ENCODE measurements around the gene CAMTA1. TPM values are rescaled to one million over a fixed set of nuclear protein-coding genes. Genes with fewer than 3 reads are reported as not detected.

CAMTA1 gene
- total RNA-seq, 4 donors from 2014 or later: 57.4 to 88.3 (median 62.1) TPM

GRCh38 chr1:7583291-7584096 lies 798.2 kb downstream of the CAMTA1 start:
- Histone ChIP-seq H3K36me3 (no peaks in the 10 kb centered on the region), H3K4me1 (no peaks in the 10 kb centered on the region), H3K9me3 (no peaks in the 10 kb centered on the region), H3K27ac (no peak overlapping the region), H3K27me3 (no peaks in the 10 kb centered on the region), H3K4me3 (no peak overlapping the region)
- DNase-seq: peak in 2 of 3 donors; percentile 24 to 31
- TF ChIP-seq, protein P1, sequence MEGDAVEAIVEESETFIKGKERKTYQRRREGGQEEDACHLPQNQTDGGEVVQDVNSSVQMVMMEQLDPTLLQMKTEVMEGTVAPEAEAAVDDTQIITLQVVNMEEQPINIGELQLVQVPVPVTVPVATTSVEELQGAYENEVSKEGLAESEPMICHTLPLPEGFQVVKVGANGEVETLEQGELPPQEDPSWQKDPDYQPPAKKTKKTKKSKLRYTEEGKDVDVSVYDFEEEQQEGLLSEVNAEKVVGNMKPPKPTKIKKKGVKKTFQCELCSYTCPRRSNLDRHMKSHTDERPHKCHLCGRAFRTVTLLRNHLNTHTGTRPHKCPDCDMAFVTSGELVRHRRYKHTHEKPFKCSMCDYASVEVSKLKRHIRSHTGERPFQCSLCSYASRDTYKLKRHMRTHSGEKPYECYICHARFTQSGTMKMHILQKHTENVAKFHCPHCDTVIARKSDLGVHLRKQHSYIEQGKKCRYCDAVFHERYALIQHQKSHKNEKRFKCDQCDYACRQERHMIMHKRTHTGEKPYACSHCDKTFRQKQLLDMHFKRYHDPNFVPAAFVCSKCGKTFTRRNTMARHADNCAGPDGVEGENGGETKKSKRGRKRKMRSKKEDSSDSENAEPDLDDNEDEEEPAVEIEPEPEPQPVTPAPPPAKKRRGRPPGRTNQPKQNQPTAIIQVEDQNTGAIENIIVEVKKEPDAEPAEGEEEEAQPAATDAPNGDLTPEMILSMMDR (IDR thresholded peaks at IDR 0.05): no peak
- TF ChIP-seq POLR2A (IDR thresholded peaks at IDR 0.05): no peak

DNA sequence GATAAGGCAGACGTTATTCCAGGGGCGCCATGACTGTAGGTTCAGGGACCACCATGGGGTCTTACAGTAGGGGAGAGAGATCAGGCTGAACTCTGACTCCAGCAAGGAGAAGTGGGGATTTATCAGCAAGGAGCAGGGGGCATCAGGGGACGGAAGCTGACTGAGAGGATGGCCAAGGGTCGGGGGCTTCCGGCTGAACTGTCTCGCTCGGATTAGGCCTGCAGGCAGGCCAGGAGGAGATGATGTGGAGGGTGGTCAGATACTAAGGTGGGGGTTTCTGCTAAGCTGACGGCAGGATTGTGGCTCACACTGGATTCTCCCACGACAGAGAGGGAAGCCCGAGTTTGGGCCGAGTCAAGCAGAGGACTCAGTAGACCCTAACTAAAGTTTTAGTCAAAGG lies 798.9 kb downstream of the CAMTA1 start:
- H3K4me1 ChIP-seq: no peaks in the 10 kb centered on the region
- no peaks in the 10 kb centered on the region for H3K27me3 ChIP-seq
- H3K27ac ChIP-seq: no peak overlapping the region
- no peaks in the 10 kb centered on the region for H3K9me3 ChIP-seq
- H3K4me3 ChIP-seq: no peak overlapping the region
- no peaks in the 10 kb centered on the region for H3K36me3 ChIP-seq
- TF ChIP-seq, protein P1 (IDR thresholded peaks at IDR 0.05): no peak
- TF ChIP-seq POLR2A (IDR thresholded peaks at IDR 0.05): no peak
- DNase-seq: peak in 2 of 3 donors; percentile 13 to 35

GRCh38 chr1:7584643-7585042 lies 799.4 kb downstream of the CAMTA1 start:
- no peak overlapping the region for H3K27ac ChIP-seq
- peak in 2 of 3 donors; percentile 15 to 34 for DNase-seq

GRCh38 chr1:7585216-7585907 lies 800.1 kb downstream of the CAMTA1 start:
- H3K9me3 ChIP-seq: no peaks in the 10 kb centered on the region
- no peaks in the 10 kb centered on the region for H3K36me3 ChIP-seq
- no peaks in the 10 kb centered on the region for H3K27me3 ChIP-seq
- no peak overlapping the region for H3K27ac ChIP-seq
- no peaks in the 10 kb centered on the region for H3K4me1 ChIP-seq
- no peak overlapping the region for H3K4me3 ChIP-seq
- TF ChIP-seq POLR2A (IDR thresholded peaks at IDR 0.05): no peak
- TF ChIP-seq, protein P1 (IDR thresholded peaks at IDR 0.05): no peak
- DNase-seq: peak in 2 of 3 donors; percentile 31 to 37

More at GRCh38 chr1:7584643-7585042, 799.4 kb downstream of the CAMTA1 start:
- Histone ChIP-seq H3K4me1 (no peaks in the 10 kb centered on the region), H3K36me3 (no peaks in the 10 kb centered on the region), H3K27me3 (no peaks in the 10 kb centered on the region), H3K4me3 (no peak overlapping the region), H3K9me3 (no peaks in the 10 kb centered on the region)
- no peak for TF ChIP-seq POLR2A (IDR thresholded peaks at IDR 0.05)
- TF ChIP-seq, protein P1 (IDR thresholded peaks at IDR 0.05): no peak

DNA sequence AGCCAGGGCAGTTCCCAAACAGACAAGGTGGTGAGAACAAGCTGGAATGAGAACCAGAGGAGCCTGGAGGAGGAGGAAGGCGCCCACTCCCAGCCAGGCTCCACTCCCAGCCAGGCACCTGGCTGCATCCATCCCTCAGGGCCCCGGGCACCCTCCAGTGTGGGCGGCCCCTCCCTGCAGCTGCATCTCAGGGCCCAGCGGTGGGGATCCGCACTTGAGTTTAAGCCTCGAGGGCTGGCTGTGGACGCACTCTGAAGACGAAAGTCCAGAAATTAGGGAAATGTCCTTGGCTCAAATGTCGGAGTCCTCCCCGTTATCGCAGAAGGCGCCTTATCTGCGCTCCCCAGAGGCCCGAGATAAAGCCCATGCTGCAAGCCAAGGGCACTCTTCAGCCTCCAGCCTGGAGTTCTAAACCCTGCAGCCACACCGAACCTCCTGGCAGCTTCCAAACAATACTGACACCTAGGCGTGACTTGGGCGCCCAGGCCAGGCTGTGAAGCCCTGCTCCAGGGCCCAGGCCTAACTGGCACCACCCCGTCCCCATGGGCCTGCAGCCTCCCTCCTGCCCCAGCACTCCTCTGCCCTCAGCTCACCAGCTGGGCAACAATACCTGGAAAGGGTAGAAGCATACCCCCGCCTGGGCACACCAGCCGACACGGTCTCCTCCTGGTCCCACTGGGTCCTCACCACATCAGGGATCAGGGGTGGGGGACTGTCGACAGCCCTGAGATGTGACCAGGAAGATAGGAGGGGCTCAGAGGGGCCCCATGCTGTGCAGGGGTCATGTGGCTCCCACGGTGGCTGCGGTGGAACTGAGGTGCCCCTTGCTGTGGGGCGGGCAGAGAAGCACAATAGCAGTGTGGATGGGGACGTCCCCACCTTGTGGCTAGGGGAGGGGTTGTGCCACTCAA lies 801.0 kb downstream of the CAMTA1 start:
- no peaks in the 10 kb centered on the region for H3K36me3 ChIP-seq
- TF ChIP-seq, protein P1 (IDR thresholded peaks at IDR 0.05): no peak
- no peak for TF ChIP-seq POLR2A (IDR thresholded peaks at IDR 0.05)
- no peaks in the 10 kb centered on the region for H3K4me1 ChIP-seq
- no peaks in the 10 kb centered on the region for H3K9me3 ChIP-seq
- no peak overlapping the region for H3K4me3 ChIP-seq
- no peaks in the 10 kb centered on the region for H3K27me3 ChIP-seq
- H3K27ac ChIP-seq: no peak overlapping the region
- peak in 2 of 3 donors; percentile 36 to 40 for DNase-seq
